K562 (cell line): ENCODE results near the gene NUP98. TPM values are rescaled to one million over a fixed set of nuclear protein-coding genes. Genes with fewer than 3 reads are reported as not detected.

Experiments used
- CUX1 ChIP-seq: fragments of 200-800 bp; sonication (Bioruptor generic); IDR thresholded peaks from 2 replicates; pipeline ENCODE4 v1.6.1; 2016; ENCODE audit warnings: missing genetic modification characterization, missing compliant biosample characterization
- HDAC2 ChIP-seq: fragments of 450-650 bp; IDR thresholded peaks from 2 replicates; pipeline ENCODE4 v1.6.1; 2016; ENCODE audit warnings: mild to moderate bottlenecking
- MAFG ChIP-seq: fragments of 450-650 bp; conservative IDR thresholded peaks from 2 replicates; pipeline ENCODE4 v1.6.1; 2016; ENCODE audit warnings: missing genetic modification characterization, missing compliant biosample characterization
- MCM5 ChIP-seq: fragments of 450-650 bp; IDR thresholded peaks from 2 replicates; pipeline ENCODE4 v1.6.1; 2016; ENCODE audit warnings: low read depth
- NR3C1 ChIP-seq: sonication (generic); formaldehyde crosslinking; IDR thresholded peaks from 2 replicates; pipeline ENCODE4 v1.8.1; 2022; ENCODE audit warnings: missing genetic modification reagents
- NR4A1 ChIP-seq, 2 experiments: fragments of 250-450 bp in 1 of 2; fragments of 450-650 bp in 1 of 2; sonication (Bioruptor Pico) in 1 of 2; IDR thresholded peaks; 2 replicates each; pipeline versions ENCODE4 v1.4.0 to v1.6.1; 2016 to 2020; ENCODE audit warnings: mild to moderate bottlenecking in 2 of 2, missing compliant biosample characterization in 1 of 2, missing genetic modification characterization in 1 of 2, moderate library complexity in 1 of 2
- POLR3A ChIP-seq: IDR thresholded peaks from 2 replicates; pipeline ENCODE4 v1.6.1; 2011; ENCODE audit warnings: borderline replicate concordance, mild to moderate bottlenecking, moderate library complexity; ENCODE audit not compliant: insufficient read length, insufficient read depth; ENCODE audit errors: extremely low read depth
- TOE1 ChIP-seq, 2 experiments: fragments of 450-650 bp in 1 of 2; sonication (generic) in 1 of 2; formaldehyde crosslinking in 1 of 2; IDR thresholded peaks; 2 replicates each; pipeline versions ENCODE4 v1.7.1 to v1.8.0; 2016 to 2022; ENCODE audit warnings: borderline replicate concordance in 2 of 2, mild to moderate bottlenecking in 2 of 2, antibody characterized with exemption in 1 of 2, inconsistent platforms in 1 of 2, low read depth in 1 of 2, missing genetic modification reagents in 1 of 2, moderate library complexity in 1 of 2
- ZNF12 ChIP-seq: sonication (generic); formaldehyde crosslinking; IDR thresholded peaks from 2 replicates; pipeline ENCODE4 v1.4.0; 2020; ENCODE audit warnings: mild to moderate bottlenecking, missing genetic modification reagents
- ZNF584 ChIP-seq: fragments of 200-800 bp; sonication (Bioruptor generic); IDR thresholded peaks from 2 replicates; pipeline ENCODE4 v1.6.1; 2016; ENCODE audit warnings: low read depth, mild to moderate bottlenecking, missing genetic modification characterization, missing compliant biosample characterization
- polyA plus RNA-seq, 8 experiments: library from polyadenylated mRNA; depleted of rRNA in 4 of 8; stranded (reverse) in 5 of 8; unstranded in 3 of 8; fragments of >200 nt; fragmentation: Nextera tagmentation in 2 of 8; fragmentation: Illumina TruSeq in 1 of 8; extraction: Ambion mirVana in 2 of 8; extraction: Trizol in 1 of 8; gene quantifications; 2 replicates each; pipeline versions ENCODE4 v1.2.1 to v1.2.3, GENCODE V29; 2011 to 2014; ENCODE audit warnings: inconsistent platforms in 1 of 8, missing spikeins in 1 of 8
- total RNA-seq, 7 experiments: library from RNA; depleted of rRNA in 6 of 7; stranded (reverse); fragments of >200 nt in 6 of 7; fragmentation: Illumina TruSeq in 2 of 7; extraction: Trizol in 2 of 7; gene quantifications; 2 replicates each; pipeline versions ENCODE4 v1.2.1 to v1.2.3, GENCODE V29; 2011 to 2021; ENCODE audit warnings: low replicate concordance in 1 of 7
- TF ChIP-seq, protein P1 (sequence below): fragments of 450-650 bp; IDR thresholded peaks from 2 replicates; pipeline ENCODE4 v1.6.1; 2016

Gene NUP98
- total and polyA plus RNA-seq, 9 of the 15 experiments (the other 6 are each of a cell fraction or from before 2014, with no cell fraction given), result 45.1 to 196 (median 130) TPM

GRCh38 chr11:3831378-3832239, 34.3 kb upstream of the NUP98 start (continued):
- no peak for TF ChIP-seq POLR3A
- TF ChIP-seq NR3C1 (CRISPR knock-in tag), result no peak
- no peak for TF ChIP-seq MAFG (tag)
- TF ChIP-seq, protein P1, sequence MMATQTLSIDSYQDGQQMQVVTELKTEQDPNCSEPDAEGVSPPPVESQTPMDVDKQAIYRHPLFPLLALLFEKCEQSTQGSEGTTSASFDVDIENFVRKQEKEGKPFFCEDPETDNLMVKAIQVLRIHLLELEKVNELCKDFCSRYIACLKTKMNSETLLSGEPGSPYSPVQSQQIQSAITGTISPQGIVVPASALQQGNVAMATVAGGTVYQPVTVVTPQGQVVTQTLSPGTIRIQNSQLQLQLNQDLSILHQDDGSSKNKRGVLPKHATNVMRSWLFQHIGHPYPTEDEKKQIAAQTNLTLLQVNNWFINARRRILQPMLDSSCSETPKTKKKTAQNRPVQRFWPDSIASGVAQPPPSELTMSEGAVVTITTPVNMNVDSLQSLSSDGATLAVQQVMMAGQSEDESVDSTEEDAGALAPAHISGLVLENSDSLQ, result peak; percentile 65
- no peak; the same call in 1 of the 2 replicates for TF ChIP-seq ZNF584
- no peak for TF ChIP-seq CUX1 (CRISPR knock-in tag)
- TF ChIP-seq TOE1 (IDR thresholded peaks at IDR 0.05; ENCODE audit: borderline replicate concordance), result no peak; the same call in 1 of the 2 replicates
- TF ChIP-seq TOE1 (CRISPR knock-in tag; IDR thresholded peaks at IDR 0.05; ENCODE audit: borderline replicate concordance, low read depth), result no peak
- TF ChIP-seq ZNF12, result no peak
- no peak for TF ChIP-seq MCM5
- no peak for TF ChIP-seq NR4A1 (CRISPR knock-in tag; IDR thresholded peaks at IDR 0.05)
- TF ChIP-seq NR4A1 (tag; IDR thresholded peaks at IDR 0.05), result no peak
- peak; percentile 41; the same call in 1 of the 2 replicates for TF ChIP-seq HDAC2
